HepG2 (cell line): ENCODE measurements around the gene NDC1. TPM values are rescaled to one million over a fixed set of nuclear protein-coding genes. Genes with fewer than 3 reads are reported as not detected.

Experiments used
- AKNA ChIP-seq: sonication (generic); formaldehyde crosslinking; IDR thresholded peaks from 2 replicates; pipeline ENCODE4 v1.4.0; 2020; ENCODE audit warnings: missing genetic modification reagents, borderline replicate concordance
- ATF1 ChIP-seq: IDR thresholded peaks from 2 replicates; pipeline ENCODE4 v1.6.1; 2016; ENCODE audit warnings: mild to moderate bottlenecking, control low read depth
- FOSL1 ChIP-seq: sonication (generic); formaldehyde crosslinking; IDR thresholded peaks from 2 replicates; pipeline ENCODE4 v1.9.0; 2021; ENCODE audit warnings: missing genetic modification reagents, borderline replicate concordance
- GABPB1 ChIP-seq: IDR thresholded peaks from 2 replicates; pipeline ENCODE4 v1.6.1; 2016; ENCODE audit warnings: mild to moderate bottlenecking, missing genetic modification reagents, moderate library complexity, missing compliant biosample characterization
- POGZ ChIP-seq: sonication (generic); formaldehyde crosslinking; IDR thresholded peaks from 2 replicates; pipeline ENCODE4 v1.4.0; 2020; ENCODE audit warnings: mild to moderate bottlenecking, missing genetic modification reagents
- REPIN1 ChIP-seq: sonication (generic); formaldehyde crosslinking; IDR thresholded peaks from 2 replicates; pipeline ENCODE4 v1.8.0; 2022; ENCODE audit warnings: missing genetic modification reagents, low read depth, mild to moderate bottlenecking, borderline replicate concordance
- SMAD3 ChIP-seq: sonication (generic); formaldehyde crosslinking; IDR thresholded peaks from 2 replicates; pipeline ENCODE4 v1.4.0; 2020; ENCODE audit warnings: missing genetic modification reagents
- SP4 ChIP-seq: sonication (generic); formaldehyde crosslinking; IDR thresholded peaks from 2 replicates; pipeline ENCODE4 v1.8.1; 2023; ENCODE audit warnings: mild to moderate bottlenecking, missing genetic modification reagents
- SRF ChIP-seq: IDR thresholded peaks from 2 replicates; pipeline ENCODE4 v1.6.1; 2011; ENCODE audit warnings: mild to moderate bottlenecking, low read depth, low read length, moderate library complexity
- STAT5B ChIP-seq: sonication (generic); formaldehyde crosslinking; IDR thresholded peaks from 2 replicates; pipeline ENCODE4 v1.4.0; 2020; ENCODE audit warnings: missing genetic modification reagents
- ZNF234 ChIP-seq: sonication (generic); formaldehyde crosslinking; conservative IDR thresholded peaks from 2 replicates; pipeline ENCODE4 v1.5.1; 2020; ENCODE audit warnings: mild to moderate bottlenecking, missing genetic modification reagents
- ZNF263 ChIP-seq: sonication (generic); formaldehyde crosslinking; IDR thresholded peaks from 2 replicates; pipeline ENCODE4 v1.4.0; 2020; ENCODE audit warnings: missing genetic modification reagents
- ZNF660 ChIP-seq: sonication (generic); formaldehyde crosslinking; IDR thresholded peaks from 2 replicates; pipeline ENCODE4 v1.5.1; 2020; ENCODE audit warnings: mild to moderate bottlenecking, low read depth, missing genetic modification reagents, borderline replicate concordance
- ZNF747 ChIP-seq: sonication (generic); formaldehyde crosslinking; IDR thresholded peaks from 2 replicates; pipeline ENCODE4 v1.8.1; 2023; ENCODE audit warnings: missing genetic modification reagents, mild to moderate bottlenecking, borderline replicate concordance
- ZSCAN12 ChIP-seq: sonication (generic); formaldehyde crosslinking; IDR thresholded peaks from 2 replicates; pipeline ENCODE4 v1.9.0; 2021; ENCODE audit warnings: mild to moderate bottlenecking, missing genetic modification reagents
- polyA plus RNA-seq, 8 experiments: library from polyadenylated mRNA; depleted of rRNA in 3 of 8; stranded (reverse) in 7 of 8; unstranded in 1 of 8; fragments of >200 nt; fragmentation: Illumina TruSeq in 4 of 8; extraction: Trizol in 4 of 8; gene quantifications; 2 replicates each; pipeline versions ENCODE4 v1.2.1 to v1.2.3, GENCODE V29; 2011 to 2016; ENCODE audit warnings: low read depth in 4 of 8, missing spikeins in 1 of 8, mixed read lengths in 1 of 8; ENCODE audit not compliant: insufficient read depth in 1 of 8
- total RNA-seq, 5 experiments: library from RNA; depleted of rRNA; stranded (reverse); fragments of >200 nt; fragmentation: Illumina TruSeq; extraction: Trizol; gene quantifications; 2 replicates each; pipeline ENCODE4 v1.2.3, GENCODE V29; 2016; ENCODE audit warnings: low read depth in 1 of 5
- TF ChIP-seq, protein P1 (sequence below): sonication (generic); formaldehyde crosslinking; IDR thresholded peaks from 2 replicates; pipeline ENCODE4; 2020; ENCODE audit warnings: missing genetic modification reagents, mild to moderate bottlenecking, borderline replicate concordance
- TF ChIP-seq, protein P2 (sequence below): sonication (generic); formaldehyde crosslinking; IDR thresholded peaks from 2 replicates; pipeline ENCODE4 v1.4.0; 2020; ENCODE audit warnings: missing genetic modification reagents, borderline replicate concordance

Gene NDC1
- total and polyA plus RNA-seq, 2 of the 13 experiments (the other 11 are each of a cell fraction or from before 2014, with no cell fraction given) = 38.1 to 50.9 TPM

GRCh38 chr1:53837924-53838653 lies at the start of gene NDC1 (continued):
- TF ChIP-seq ZNF660 (CRISPR knock-in tag) (no peak), ZSCAN12 (CRISPR knock-in tag) (peak; percentile 95; the same call in 1 of the 2 replicates), STAT5B (CRISPR knock-in tag) (peak; percentile 87; the same call in 1 of the 2 replicates), ZNF747 (CRISPR knock-in tag) (peak; percentile 57; the same call in 1 of the 2 replicates), ATF1 (CRISPR knock-in tag) (no peak; the same call in none of the 2 replicates), ZNF263 (0 out of 2 replicates have a peak, but pooled peaks have one; percentile 56), ZNF234 (peak; percentile 74; the same call in 1 of the 2 replicates), SMAD3 (peak; percentile 91), REPIN1 (CRISPR knock-in tag) (peak; percentile 94), SRF (0 out of 2 replicates have a peak, but pooled peaks have one; percentile 37), SP4 (CRISPR knock-in tag) (peak; percentile 85), POGZ (peak; percentile 74; the same call in 1 of the 2 replicates), FOSL1 (CRISPR knock-in tag) (no peak), AKNA (CRISPR knock-in tag) (no peak), GABPB1 (peak; percentile 98)
- TF ChIP-seq, protein P1, sequence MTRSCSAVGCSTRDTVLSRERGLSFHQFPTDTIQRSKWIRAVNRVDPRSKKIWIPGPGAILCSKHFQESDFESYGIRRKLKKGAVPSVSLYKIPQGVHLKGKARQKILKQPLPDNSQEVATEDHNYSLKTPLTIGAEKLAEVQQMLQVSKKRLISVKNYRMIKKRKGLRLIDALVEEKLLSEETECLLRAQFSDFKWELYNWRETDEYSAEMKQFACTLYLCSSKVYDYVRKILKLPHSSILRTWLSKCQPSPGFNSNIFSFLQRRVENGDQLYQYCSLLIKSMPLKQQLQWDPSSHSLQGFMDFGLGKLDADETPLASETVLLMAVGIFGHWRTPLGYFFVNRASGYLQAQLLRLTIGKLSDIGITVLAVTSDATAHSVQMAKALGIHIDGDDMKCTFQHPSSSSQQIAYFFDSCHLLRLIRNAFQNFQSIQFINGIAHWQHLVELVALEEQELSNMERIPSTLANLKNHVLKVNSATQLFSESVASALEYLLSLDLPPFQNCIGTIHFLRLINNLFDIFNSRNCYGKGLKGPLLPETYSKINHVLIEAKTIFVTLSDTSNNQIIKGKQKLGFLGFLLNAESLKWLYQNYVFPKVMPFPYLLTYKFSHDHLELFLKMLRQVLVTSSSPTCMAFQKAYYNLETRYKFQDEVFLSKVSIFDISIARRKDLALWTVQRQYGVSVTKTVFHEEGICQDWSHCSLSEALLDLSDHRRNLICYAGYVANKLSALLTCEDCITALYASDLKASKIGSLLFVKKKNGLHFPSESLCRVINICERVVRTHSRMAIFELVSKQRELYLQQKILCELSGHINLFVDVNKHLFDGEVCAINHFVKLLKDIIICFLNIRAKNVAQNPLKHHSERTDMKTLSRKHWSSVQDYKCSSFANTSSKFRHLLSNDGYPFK (CRISPR knock-in tag) = peak; percentile 95; the same call in 1 of the 2 replicates
- TF ChIP-seq, protein P2, sequence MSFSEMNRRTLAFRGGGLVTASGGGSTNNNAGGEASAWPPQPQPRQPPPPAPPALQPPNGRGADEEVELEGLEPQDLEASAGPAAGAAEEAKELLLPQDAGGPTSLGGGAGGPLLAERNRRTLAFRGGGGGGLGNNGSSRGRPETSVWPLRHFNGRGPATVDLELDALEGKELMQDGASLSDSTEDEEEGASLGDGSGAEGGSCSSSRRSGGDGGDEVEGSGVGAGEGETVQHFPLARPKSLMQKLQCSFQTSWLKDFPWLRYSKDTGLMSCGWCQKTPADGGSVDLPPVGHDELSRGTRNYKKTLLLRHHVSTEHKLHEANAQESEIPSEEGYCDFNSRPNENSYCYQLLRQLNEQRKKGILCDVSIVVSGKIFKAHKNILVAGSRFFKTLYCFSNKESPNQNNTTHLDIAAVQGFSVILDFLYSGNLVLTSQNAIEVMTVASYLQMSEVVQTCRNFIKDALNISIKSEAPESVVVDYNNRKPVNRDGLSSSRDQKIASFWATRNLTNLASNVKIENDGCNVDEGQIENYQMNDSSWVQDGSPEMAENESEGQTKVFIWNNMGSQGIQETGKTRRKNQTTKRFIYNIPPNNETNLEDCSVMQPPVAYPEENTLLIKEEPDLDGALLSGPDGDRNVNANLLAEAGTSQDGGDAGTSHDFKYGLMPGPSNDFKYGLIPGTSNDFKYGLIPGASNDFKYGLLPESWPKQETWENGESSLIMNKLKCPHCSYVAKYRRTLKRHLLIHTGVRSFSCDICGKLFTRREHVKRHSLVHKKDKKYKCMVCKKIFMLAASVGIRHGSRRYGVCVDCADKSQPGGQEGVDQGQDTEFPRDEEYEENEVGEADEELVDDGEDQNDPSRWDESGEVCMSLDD (CRISPR knock-in tag) = peak; percentile 50; the same call in 1 of the 2 replicates
